Sigmoid colon (tissue), 7 donors: ENCODE results near the gene AASDH. TPM values are rescaled to one million over a fixed set of nuclear protein-coding genes. Genes with fewer than 3 reads are reported as not detected.

Source experiments
- DNase-seq: peaks from one replicate; pipeline ENCODE4 v3.0.0-alpha.2; 2019
- H3K27ac ChIP-seq, 4 donors: fragments of 200-600 bp; sonication (generic); one replicate each; pipeline ENCODE4 v1.5.1; 2016 to 2019; ENCODE audit warnings: mild to moderate bottlenecking in 1 of 4
- H3K27me3 ChIP-seq, 3 donors: fragments of 200-600 bp; sonication (generic); one replicate each; pipeline ENCODE4 v1.5.1; 2019; ENCODE audit warnings: mild to moderate bottlenecking in 1 of 3
- H3K36me3 ChIP-seq, 4 donors: fragments of 200-600 bp; sonication (generic); one replicate each; pipeline ENCODE4 v1.5.1; 2016 to 2019
- H3K4me1 ChIP-seq, 4 donors: fragments of 200-600 bp; sonication (generic); one replicate each; pipeline ENCODE4 v1.5.1; 2017 to 2019
- H3K4me3 ChIP-seq, 4 donors: fragments of 200-600 bp; sonication (generic); one replicate each; pipeline ENCODE4 v1.5.1; 2017 to 2019; ENCODE audit warnings: mild to moderate bottlenecking in 2 of 4, moderate library complexity in 1 of 4
- H3K9me3 ChIP-seq, 4 donors: fragments of 200-600 bp in 3 of 4; sonication (generic) in 3 of 4; one replicate each; pipeline versions ENCODE4 v1.5.1 to v1.6.1; 2013 to 2019
- CTCF ChIP-seq, 4 experiments: fragments of 450-650 bp in 3 of 4; fragments of 200-600 bp in 1 of 4; IDR thresholded peaks; one replicate each; pipeline ENCODE4 v1.5.1; 2016 to 2019; ENCODE audit warnings: antibody characterized with exemption in 4 of 4, mild to moderate bottlenecking in 3 of 4, moderate library complexity in 2 of 4
- EP300 ChIP-seq, 4 donors: sonication (generic); formaldehyde crosslinking; IDR thresholded peaks; one replicate each; pipeline ENCODE4 v1.6.1; 2017; ENCODE audit warnings: antibody characterized with exemption in 4 of 4
- POLR2A ChIP-seq, 2 donors: fragments of 450-650 bp; IDR thresholded peaks; one replicate each; pipeline ENCODE4 v1.6.1; 2016; ENCODE audit warnings: antibody characterized with exemption in 2 of 2, mild to moderate bottlenecking in 2 of 2, moderate library complexity in 2 of 2
- POLR2AphosphoS5 ChIP-seq, 4 donors: sonication (generic); formaldehyde crosslinking; IDR thresholded peaks; one replicate each; pipeline ENCODE4 v1.6.1; 2017; ENCODE audit warnings: antibody characterized with exemption in 4 of 4
- WGBS, 2 donors: extraction: QIAGEN DNeasy Blood & Tissue Kit; methylation state at CpG; one replicate each; pipeline ENCODE4 v1.1.7; 2013; 5-methylcytosine and 5-hydroxymethylcytosine counted together
- intact Hi-C: fragments of 100-400 bp; cut with DNase I; formaldehyde crosslinking; loops from one replicate; pipeline ENCODE4 v1.15.1; 2023
- polyA plus RNA-seq, 3 donors: library from polyadenylated mRNA; stranded (reverse); fragments of 200-250 nt; gene quantifications; one replicate each; pipeline ENCODE4 v1.2.3, GENCODE V29; 2013
- total RNA-seq, 4 donors: library from RNA; depleted of rRNA; stranded (reverse); fragments of >200 nt; gene quantifications; one replicate each; pipeline ENCODE4 v1.1.0, GENCODE V29; 2016
- donor health status: healthy with polysubstance abuse.
- donor health status: Bipolar disorder and iron deficiency.
- donor health status: healthy.

AASDH gene
- total and polyA plus RNA-seq, 7 donors: 3.2 to 13.4 (median 5.5) TPM

- intact Hi-C loops: no loop called here
- Histone ChIP-seq H3K4me1 (no peaks in the 10 kb centered on the region), H3K36me3 (no peaks in the 10 kb centered on the region), H3K4me3 (no peak overlapping the region), H3K9me3 (no peaks in the 10 kb centered on the region), H3K27me3 (no peaks in the 10 kb centered on the region), H3K27ac (no peak overlapping the region)
- TF ChIP-seq EP300 (IDR thresholded peaks at IDR 0.05) (no peak), CTCF (IDR thresholded peaks at IDR 0.05) (no peak)
- DNase-seq: no peak
Observed at GRCh38 chr4:56317749-56318148, 69.5 kb downstream of the AASDH start.

GRCh38 chr4:56316011-56316650 is 71.2 kb downstream of the AASDH start:
- no peaks in the 10 kb centered on the region for H3K4me1 ChIP-seq
- H3K27me3 ChIP-seq: no peaks in the 10 kb centered on the region
- WGBS, 2 donors: 93 to 97% methylated on average over 29 of the region's 29 CpGs
- H3K27ac ChIP-seq: no peak overlapping the region
- no peak for TF ChIP-seq EP300 (IDR thresholded peaks at IDR 0.05)
- no peak for TF ChIP-seq POLR2AphosphoS5 (IDR thresholded peaks at IDR 0.05)
- TF ChIP-seq POLR2A (IDR thresholded peaks at IDR 0.05): no peak
- TF ChIP-seq CTCF (IDR thresholded peaks at IDR 0.05): no peak
- no peaks in the 10 kb centered on the region for H3K36me3 ChIP-seq
- H3K4me3 ChIP-seq: no peak overlapping the region
- intact Hi-C loops: no loop called here
- DNase-seq: no peak
- no peaks in the 10 kb centered on the region for H3K9me3 ChIP-seq

- 95 to 97% methylated on average over 24 of the region's 24 CpGs for WGBS, 2 donors
- no peak for TF ChIP-seq POLR2A (IDR thresholded peaks at IDR 0.05)
- H3K36me3 ChIP-seq: no peaks in the 10 kb centered on the region
- H3K27ac ChIP-seq: no peak overlapping the region
- DNase-seq: no peak
- H3K4me3 ChIP-seq: no peak overlapping the region
- intact Hi-C loops: no loop called here
- H3K9me3 ChIP-seq: no peaks in the 10 kb centered on the region
- no peaks in the 10 kb centered on the region for H3K4me1 ChIP-seq
- H3K27me3 ChIP-seq: no peaks in the 10 kb centered on the region
Observed at GRCh38 chr4:56315543-56315942, 71.7 kb downstream of the AASDH start.

GRCh38 chr4:56315041-56315440 is 72.2 kb downstream of the AASDH start:
- H3K27ac ChIP-seq: no peak overlapping the region
- no peaks in the 10 kb centered on the region for H3K4me1 ChIP-seq
- no peak overlapping the region for H3K4me3 ChIP-seq
- H3K27me3 ChIP-seq: no peaks in the 10 kb centered on the region
- H3K9me3 ChIP-seq: no peaks in the 10 kb centered on the region
- intact Hi-C loops: no loop called here
- TF ChIP-seq EP300 (IDR thresholded peaks at IDR 0.05) (no peak), POLR2AphosphoS5 (IDR thresholded peaks at IDR 0.05) (no peak), POLR2A (IDR thresholded peaks at IDR 0.05) (no peak)
- no peak for DNase-seq
- H3K36me3 ChIP-seq: no peaks in the 10 kb centered on the region
- 97 to 99% methylated on average over 29 of the region's 29 CpGs for WGBS, 2 donors

- no peak for TF ChIP-seq CTCF (IDR thresholded peaks at IDR 0.05)
- no peak for TF ChIP-seq POLR2A (IDR thresholded peaks at IDR 0.05)
- no peak for TF ChIP-seq POLR2AphosphoS5 (IDR thresholded peaks at IDR 0.05)
- no peak for TF ChIP-seq EP300 (IDR thresholded peaks at IDR 0.05)
- no peak overlapping the region for H3K27ac ChIP-seq
Observed at GRCh38 chr4:56314207-56314915, 72.9 kb downstream of the AASDH start.

More at GRCh38 chr4:56314207-56314915, 72.9 kb downstream of the AASDH start:
- intact Hi-C loops: no loop called here
- Histone ChIP-seq H3K36me3 (no peaks in the 10 kb centered on the region), H3K9me3 (no peaks in the 10 kb centered on the region), H3K27me3 (no peaks in the 10 kb centered on the region), H3K4me1 (no peaks in the 10 kb centered on the region), H3K4me3 (no peak overlapping the region)
- DNase-seq: no peak
- WGBS, 2 donors: 97% methylated on average over 50 of the region's 50 CpGs
